HEK293 (cell line): ENCODE results near the gene PTPN11.
A peak's percentile ranks its signal among the peaks of the same experiment; 100 is the strongest.

Experiments used
- GFI1B ChIP-seq: fragments of 450-650 bp; formaldehyde crosslinking; IDR thresholded peaks from 2 replicates; pipeline ENCODE4 v1.5.1; 2016; ENCODE audit warnings: missing biosample characterization, missing genetic modification characterization
- IKZF3 ChIP-seq: fragments of 450-650 bp; IDR thresholded peaks from 2 replicates; pipeline ENCODE4 v1.5.0; 2018; ENCODE audit warnings: missing biosample characterization, mild to moderate bottlenecking, missing genetic modification characterization, moderate library complexity
- KLF16 ChIP-seq: fragments of 450-650 bp; formaldehyde crosslinking; IDR thresholded peaks from 2 replicates; pipeline ENCODE4 v1.5.1; 2017; ENCODE audit warnings: missing biosample characterization, missing genetic modification characterization
- SCRT2 ChIP-seq: fragments of 450-650 bp; formaldehyde crosslinking; IDR thresholded peaks from 2 replicates; pipeline ENCODE4 v1.5.1; 2016; ENCODE audit warnings: missing biosample characterization, missing genetic modification characterization
- YY1 ChIP-seq: fragments of 450-650 bp; formaldehyde crosslinking; IDR thresholded peaks from 2 replicates; pipeline ENCODE4 v1.5.1; 2018; ENCODE audit warnings: missing biosample characterization, missing genetic modification characterization
- ZFP3 ChIP-seq: fragments of 450-650 bp; formaldehyde crosslinking; IDR thresholded peaks from 2 replicates; pipeline ENCODE4 v1.5.1; 2016; ENCODE audit warnings: low read depth, missing biosample characterization, missing genetic modification characterization
- ZNF121 ChIP-seq: fragments of 450-650 bp; formaldehyde crosslinking; IDR thresholded peaks from 2 replicates; pipeline ENCODE4 v1.5.1; 2016; ENCODE audit warnings: missing biosample characterization, missing genetic modification characterization
- ZNF157 ChIP-seq: fragments of 450-650 bp; formaldehyde crosslinking; IDR thresholded peaks from 2 replicates; pipeline ENCODE4 v1.5.1; 2016; ENCODE audit warnings: missing biosample characterization, missing genetic modification characterization
- ZNF202 ChIP-seq: fragments of 450-650 bp; formaldehyde crosslinking; IDR thresholded peaks from 2 replicates; pipeline ENCODE4 v1.5.1; 2016; ENCODE audit warnings: missing biosample characterization, missing genetic modification characterization, borderline replicate concordance
- ZNF366 ChIP-seq: fragments of 450-650 bp; formaldehyde crosslinking; conservative IDR thresholded peaks from 2 replicates; pipeline ENCODE4 v1.5.1; 2016; ENCODE audit warnings: missing biosample characterization, missing genetic modification characterization
- ZNF548 ChIP-seq: fragments of 450-650 bp; formaldehyde crosslinking; IDR thresholded peaks from 2 replicates; pipeline ENCODE4 v1.5.1; 2016; ENCODE audit warnings: missing biosample characterization, missing genetic modification characterization
- ZNF600 ChIP-seq: fragments of 450-650 bp; formaldehyde crosslinking; IDR thresholded peaks from 2 replicates; pipeline ENCODE4 v1.5.1; 2016; ENCODE audit warnings: missing biosample characterization, missing genetic modification characterization
- ZNF677 ChIP-seq: fragments of 450-650 bp; IDR thresholded peaks from 2 replicates; pipeline ENCODE4 v1.5.0; 2018; ENCODE audit warnings: missing biosample characterization, mild to moderate bottlenecking, missing genetic modification characterization, moderate library complexity
- ZNF785 ChIP-seq: fragments of 450-650 bp; formaldehyde crosslinking; IDR thresholded peaks from 2 replicates; pipeline ENCODE4 v1.5.1; 2016; ENCODE audit warnings: missing biosample characterization, missing genetic modification characterization
- ZSCAN30 ChIP-seq: fragments of 450-650 bp; IDR thresholded peaks from 2 replicates; pipeline ENCODE4 v1.5.1; 2018; ENCODE audit warnings: missing biosample characterization, mild to moderate bottlenecking, missing genetic modification characterization, moderate library complexity
- TF ChIP-seq, protein P1 (sequence below): fragments of 450-650 bp; formaldehyde crosslinking; IDR thresholded peaks from 2 replicates; pipeline ENCODE4 v1.5.1; 2017; ENCODE audit warnings: missing biosample characterization, missing genetic modification characterization
- TF ChIP-seq, protein P2 (sequence below): fragments of 450-650 bp; formaldehyde crosslinking; IDR thresholded peaks from 2 replicates; pipeline ENCODE4 v1.5.1; 2016; ENCODE audit warnings: missing biosample characterization, missing genetic modification characterization
- TF ChIP-seq, protein P3 (sequence below): fragments of 450-650 bp; formaldehyde crosslinking; IDR thresholded peaks from 2 replicates; pipeline ENCODE4 v1.5.1; 2016; ENCODE audit warnings: missing biosample characterization, missing genetic modification characterization
- TF ChIP-seq, protein P4 (sequence below): fragments of 450-650 bp; formaldehyde crosslinking; IDR thresholded peaks from 2 replicates; pipeline ENCODE4 v1.5.1; 2017; ENCODE audit warnings: missing biosample characterization, missing genetic modification characterization
- TF ChIP-seq, protein P5 (sequence below): fragments of 450-650 bp; IDR thresholded peaks from 2 replicates; pipeline ENCODE4 v1.5.1; 2018; ENCODE audit warnings: missing biosample characterization, mild to moderate bottlenecking, missing genetic modification characterization
- TF ChIP-seq, protein P6 (sequence below): fragments of 450-650 bp; formaldehyde crosslinking; IDR thresholded peaks from 2 replicates; pipeline ENCODE4 v1.5.1; 2016; ENCODE audit warnings: missing biosample characterization, missing genetic modification characterization
- TF ChIP-seq, protein P7 (sequence below): fragments of 450-650 bp; formaldehyde crosslinking; conservative IDR thresholded peaks from 2 replicates; pipeline ENCODE4 v1.5.1; 2016; ENCODE audit warnings: low read depth, missing biosample characterization, missing genetic modification characterization

Gene PTPN11

DNA sequence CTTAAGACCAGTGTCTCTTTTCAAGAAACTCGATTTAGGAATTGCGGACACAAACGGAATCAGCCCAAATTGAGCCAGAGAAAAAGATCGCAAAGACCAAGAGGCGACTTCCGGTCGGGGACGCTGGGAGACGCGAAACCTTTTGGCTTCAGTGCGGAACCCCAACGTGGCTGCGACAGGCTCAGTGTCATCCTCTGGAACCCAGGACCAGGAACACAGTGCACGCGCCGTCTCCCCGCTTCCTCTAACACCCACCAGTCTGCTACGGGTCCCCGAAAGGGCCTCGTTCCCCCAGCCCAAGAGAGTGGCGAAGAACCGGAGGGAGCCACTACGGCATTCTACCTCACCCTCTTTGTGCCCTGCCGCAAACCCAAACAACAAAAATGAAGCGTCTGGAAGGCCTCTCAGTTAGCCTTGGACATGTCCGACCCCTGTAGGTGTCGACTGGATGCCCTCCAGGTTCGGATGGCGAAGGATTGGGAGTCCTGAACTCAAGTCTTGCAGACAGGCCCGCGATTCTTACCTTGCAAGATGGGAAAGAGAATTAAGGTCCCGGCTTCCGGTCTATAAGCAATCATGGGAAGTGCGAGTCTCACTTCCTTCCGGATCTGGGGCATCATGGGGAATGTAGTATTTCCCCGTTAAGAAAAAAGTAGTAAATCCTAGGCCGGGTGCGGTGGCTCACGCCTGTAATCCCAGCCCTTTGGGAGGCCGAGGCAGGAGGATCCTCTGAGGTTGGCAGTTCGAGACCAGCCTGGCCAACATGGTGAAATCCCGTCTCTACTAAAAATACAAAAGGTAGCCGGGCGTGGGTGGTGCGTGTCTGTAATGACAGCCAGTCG lies 9.5 kb upstream of the PTPN11 start, which contains the start of gene RPL6 (continued):
- TF ChIP-seq, protein P1, sequence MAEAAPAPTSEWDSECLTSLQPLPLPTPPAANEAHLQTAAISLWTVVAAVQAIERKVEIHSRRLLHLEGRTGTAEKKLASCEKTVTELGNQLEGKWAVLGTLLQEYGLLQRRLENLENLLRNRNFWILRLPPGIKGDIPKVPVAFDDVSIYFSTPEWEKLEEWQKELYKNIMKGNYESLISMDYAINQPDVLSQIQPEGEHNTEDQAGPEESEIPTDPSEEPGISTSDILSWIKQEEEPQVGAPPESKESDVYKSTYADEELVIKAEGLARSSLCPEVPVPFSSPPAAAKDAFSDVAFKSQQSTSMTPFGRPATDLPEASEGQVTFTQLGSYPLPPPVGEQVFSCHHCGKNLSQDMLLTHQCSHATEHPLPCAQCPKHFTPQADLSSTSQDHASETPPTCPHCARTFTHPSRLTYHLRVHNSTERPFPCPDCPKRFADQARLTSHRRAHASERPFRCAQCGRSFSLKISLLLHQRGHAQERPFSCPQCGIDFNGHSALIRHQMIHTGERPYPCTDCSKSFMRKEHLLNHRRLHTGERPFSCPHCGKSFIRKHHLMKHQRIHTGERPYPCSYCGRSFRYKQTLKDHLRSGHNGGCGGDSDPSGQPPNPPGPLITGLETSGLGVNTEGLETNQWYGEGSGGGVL (tag by site-specific recombination): no peak
- TF ChIP-seq ZNF157 (no peak), GFI1B (tag by site-specific recombination) (peak; percentile 6; the same call in 1 of the 2 replicates), ZNF548 (tag by site-specific recombination) (peak; percentile 69; the same call in 1 of the 2 replicates), ZNF677 (tag by site-specific recombination) (no peak), ZNF202 (tag by site-specific recombination) (no peak), ZNF366 (tag by site-specific recombination) (no peak), ZFP3 (no peak; the same call in 1 of the 2 replicates), ZNF121 (tag by site-specific recombination) (0 out of 2 replicates have a peak, but pooled peaks have one; percentile 35), SCRT2 (no peak), ZNF785 (peak; percentile 81; the same call in 1 of the 2 replicates), IKZF3 (tag by site-specific recombination) (no peak), KLF16 (peak; percentile 43; the same call in 1 of the 2 replicates), YY1 (tag by site-specific recombination) (peak; percentile 53), ZNF600 (tag by site-specific recombination) (peak; percentile 57; the same call in 1 of the 2 replicates), ZSCAN30 (tag by site-specific recombination) (peak; percentile 53; the same call in 1 of the 2 replicates)
- TF ChIP-seq, protein P2, sequence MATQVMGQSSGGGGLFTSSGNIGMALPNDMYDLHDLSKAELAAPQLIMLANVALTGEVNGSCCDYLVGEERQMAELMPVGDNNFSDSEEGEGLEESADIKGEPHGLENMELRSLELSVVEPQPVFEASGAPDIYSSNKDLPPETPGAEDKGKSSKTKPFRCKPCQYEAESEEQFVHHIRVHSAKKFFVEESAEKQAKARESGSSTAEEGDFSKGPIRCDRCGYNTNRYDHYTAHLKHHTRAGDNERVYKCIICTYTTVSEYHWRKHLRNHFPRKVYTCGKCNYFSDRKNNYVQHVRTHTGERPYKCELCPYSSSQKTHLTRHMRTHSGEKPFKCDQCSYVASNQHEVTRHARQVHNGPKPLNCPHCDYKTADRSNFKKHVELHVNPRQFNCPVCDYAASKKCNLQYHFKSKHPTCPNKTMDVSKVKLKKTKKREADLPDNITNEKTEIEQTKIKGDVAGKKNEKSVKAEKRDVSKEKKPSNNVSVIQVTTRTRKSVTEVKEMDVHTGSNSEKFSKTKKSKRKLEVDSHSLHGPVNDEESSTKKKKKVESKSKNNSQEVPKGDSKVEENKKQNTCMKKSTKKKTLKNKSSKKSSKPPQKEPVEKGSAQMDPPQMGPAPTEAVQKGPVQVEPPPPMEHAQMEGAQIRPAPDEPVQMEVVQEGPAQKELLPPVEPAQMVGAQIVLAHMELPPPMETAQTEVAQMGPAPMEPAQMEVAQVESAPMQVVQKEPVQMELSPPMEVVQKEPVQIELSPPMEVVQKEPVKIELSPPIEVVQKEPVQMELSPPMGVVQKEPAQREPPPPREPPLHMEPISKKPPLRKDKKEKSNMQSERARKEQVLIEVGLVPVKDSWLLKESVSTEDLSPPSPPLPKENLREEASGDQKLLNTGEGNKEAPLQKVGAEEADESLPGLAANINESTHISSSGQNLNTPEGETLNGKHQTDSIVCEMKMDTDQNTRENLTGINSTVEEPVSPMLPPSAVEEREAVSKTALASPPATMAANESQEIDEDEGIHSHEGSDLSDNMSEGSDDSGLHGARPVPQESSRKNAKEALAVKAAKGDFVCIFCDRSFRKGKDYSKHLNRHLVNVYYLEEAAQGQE (tag by site-specific recombination): peak; percentile 58
- TF ChIP-seq, protein P3, sequence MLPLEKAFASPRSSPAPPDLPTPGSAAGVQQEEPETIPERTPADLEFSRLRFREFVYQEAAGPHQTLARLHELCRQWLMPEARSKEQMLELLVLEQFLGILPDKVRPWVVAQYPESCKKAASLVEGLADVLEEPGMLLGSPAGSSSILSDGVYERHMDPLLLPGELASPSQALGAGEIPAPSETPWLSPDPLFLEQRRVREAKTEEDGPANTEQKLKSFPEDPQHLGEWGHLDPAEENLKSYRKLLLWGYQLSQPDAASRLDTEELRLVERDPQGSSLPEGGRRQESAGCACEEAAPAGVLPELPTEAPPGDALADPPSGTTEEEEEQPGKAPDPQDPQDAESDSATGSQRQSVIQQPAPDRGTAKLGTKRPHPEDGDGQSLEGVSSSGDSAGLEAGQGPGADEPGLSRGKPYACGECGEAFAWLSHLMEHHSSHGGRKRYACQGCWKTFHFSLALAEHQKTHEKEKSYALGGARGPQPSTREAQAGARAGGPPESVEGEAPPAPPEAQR (tag by site-specific recombination): peak; percentile 61
- TF ChIP-seq, protein P4, sequence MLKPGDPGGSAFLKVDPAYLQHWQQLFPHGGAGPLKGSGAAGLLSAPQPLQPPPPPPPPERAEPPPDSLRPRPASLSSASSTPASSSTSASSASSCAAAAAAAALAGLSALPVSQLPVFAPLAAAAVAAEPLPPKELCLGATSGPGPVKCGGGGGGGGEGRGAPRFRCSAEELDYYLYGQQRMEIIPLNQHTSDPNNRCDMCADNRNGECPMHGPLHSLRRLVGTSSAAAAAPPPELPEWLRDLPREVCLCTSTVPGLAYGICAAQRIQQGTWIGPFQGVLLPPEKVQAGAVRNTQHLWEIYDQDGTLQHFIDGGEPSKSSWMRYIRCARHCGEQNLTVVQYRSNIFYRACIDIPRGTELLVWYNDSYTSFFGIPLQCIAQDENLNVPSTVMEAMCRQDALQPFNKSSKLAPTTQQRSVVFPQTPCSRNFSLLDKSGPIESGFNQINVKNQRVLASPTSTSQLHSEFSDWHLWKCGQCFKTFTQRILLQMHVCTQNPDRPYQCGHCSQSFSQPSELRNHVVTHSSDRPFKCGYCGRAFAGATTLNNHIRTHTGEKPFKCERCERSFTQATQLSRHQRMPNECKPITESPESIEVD: 0 out of 2 replicates have a peak, but pooled peaks have one; percentile 13
- TF ChIP-seq, protein P5, sequence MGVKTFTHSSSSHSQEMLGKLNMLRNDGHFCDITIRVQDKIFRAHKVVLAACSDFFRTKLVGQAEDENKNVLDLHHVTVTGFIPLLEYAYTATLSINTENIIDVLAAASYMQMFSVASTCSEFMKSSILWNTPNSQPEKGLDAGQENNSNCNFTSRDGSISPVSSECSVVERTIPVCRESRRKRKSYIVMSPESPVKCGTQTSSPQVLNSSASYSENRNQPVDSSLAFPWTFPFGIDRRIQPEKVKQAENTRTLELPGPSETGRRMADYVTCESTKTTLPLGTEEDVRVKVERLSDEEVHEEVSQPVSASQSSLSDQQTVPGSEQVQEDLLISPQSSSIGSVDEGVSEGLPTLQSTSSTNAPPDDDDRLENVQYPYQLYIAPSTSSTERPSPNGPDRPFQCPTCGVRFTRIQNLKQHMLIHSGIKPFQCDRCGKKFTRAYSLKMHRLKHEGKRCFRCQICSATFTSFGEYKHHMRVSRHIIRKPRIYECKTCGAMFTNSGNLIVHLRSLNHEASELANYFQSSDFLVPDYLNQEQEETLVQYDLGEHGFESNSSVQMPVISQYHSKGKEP: no peak
- TF ChIP-seq, protein P6, sequence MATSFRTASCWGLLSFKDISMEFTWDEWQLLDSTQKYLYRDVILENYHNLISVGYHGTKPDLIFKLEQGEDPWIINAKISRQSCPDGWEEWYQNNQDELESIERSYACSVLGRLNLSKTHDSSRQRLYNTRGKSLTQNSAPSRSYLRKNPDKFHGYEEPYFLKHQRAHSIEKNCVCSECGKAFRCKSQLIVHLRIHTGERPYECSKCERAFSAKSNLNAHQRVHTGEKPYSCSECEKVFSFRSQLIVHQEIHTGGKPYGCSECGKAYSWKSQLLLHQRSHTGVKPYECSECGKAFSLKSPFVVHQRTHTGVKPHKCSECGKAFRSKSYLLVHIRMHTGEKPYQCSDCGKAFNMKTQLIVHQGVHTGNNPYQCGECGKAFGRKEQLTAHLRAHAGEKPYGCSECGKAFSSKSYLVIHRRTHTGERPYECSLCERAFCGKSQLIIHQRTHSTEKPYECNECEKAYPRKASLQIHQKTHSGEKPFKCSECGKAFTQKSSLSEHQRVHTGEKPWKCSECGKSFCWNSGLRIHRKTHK (tag by site-specific recombination): no peak
- TF ChIP-seq, protein P7, sequence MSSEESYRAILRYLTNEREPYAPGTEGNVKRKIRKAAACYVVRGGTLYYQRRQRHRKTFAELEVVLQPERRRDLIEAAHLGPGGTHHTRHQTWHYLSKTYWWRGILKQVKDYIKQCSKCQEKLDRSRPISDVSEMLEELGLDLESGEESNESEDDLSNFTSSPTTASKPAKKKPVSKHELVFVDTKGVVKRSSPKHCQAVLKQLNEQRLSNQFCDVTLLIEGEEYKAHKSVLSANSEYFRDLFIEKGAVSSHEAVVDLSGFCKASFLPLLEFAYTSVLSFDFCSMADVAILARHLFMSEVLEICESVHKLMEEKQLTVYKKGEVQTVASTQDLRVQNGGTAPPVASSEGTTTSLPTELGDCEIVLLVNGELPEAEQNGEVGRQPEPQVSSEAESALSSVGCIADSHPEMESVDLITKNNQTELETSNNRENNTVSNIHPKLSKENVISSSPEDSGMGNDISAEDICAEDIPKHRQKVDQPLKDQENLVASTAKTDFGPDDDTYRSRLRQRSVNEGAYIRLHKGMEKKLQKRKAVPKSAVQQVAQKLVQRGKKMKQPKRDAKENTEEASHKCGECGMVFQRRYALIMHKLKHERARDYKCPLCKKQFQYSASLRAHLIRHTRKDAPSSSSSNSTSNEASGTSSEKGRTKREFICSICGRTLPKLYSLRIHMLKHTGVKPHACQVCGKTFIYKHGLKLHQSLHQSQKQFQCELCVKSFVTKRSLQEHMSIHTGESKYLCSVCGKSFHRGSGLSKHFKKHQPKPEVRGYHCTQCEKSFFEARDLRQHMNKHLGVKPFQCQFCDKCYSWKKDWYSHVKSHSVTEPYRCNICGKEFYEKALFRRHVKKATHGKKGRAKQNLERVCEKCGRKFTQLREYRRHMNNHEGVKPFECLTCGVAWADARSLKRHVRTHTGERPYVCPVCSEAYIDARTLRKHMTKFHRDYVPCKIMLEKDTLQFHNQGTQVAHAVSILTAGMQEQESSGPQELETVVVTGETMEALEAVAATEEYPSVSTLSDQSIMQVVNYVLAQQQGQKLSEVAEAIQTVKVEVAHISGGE (tag by site-specific recombination): peak; percentile 94
